GM12878 (cell line): Measurements from ENCODE around the gene IRS1.
A peak's percentile ranks its signal among the peaks of the same experiment; 100 is the strongest.

ENCODE experiments used
- CTCF ChIP-seq, 3 experiments: IDR thresholded peaks in 2 of 3; conservative IDR thresholded peaks in 1 of 3; 2 replicates each; pipeline ENCODE4 v1.5.1; 2011; ENCODE audit warnings: low read depth in 3 of 3, low read length in 3 of 3, mild to moderate bottlenecking in 3 of 3, control low read depth in 2 of 3, moderate library complexity in 2 of 3, inconsistent platforms in 1 of 3, mixed read lengths in 1 of 3; ENCODE audit not compliant: control insufficient read depth in 2 of 3, insufficient read depth in 1 of 3; ENCODE audit errors: extremely low read depth in 1 of 3
- FOXM1 ChIP-seq: IDR thresholded peaks from 2 replicates; pipeline ENCODE4 v1.6.1; 2012; ENCODE audit warnings: low read depth, mild to moderate bottlenecking, inconsistent platforms, low read length, moderate library complexity
- GABPA ChIP-seq: IDR thresholded peaks from 2 replicates; pipeline ENCODE4 v1.6.1; 2014; ENCODE audit warnings: antibody characterized with exemption, low read depth, mild to moderate bottlenecking, inconsistent platforms
- HCFC1 ChIP-seq: fragments of 150-350 bp; IDR thresholded peaks from 2 replicates; pipeline ENCODE4 v1.6.1; 2014; ENCODE audit warnings: low read length
- ZNF24 ChIP-seq: fragments of 450-650 bp; IDR thresholded peaks from 2 replicates; pipeline ENCODE4 v1.6.1; 2017; ENCODE audit warnings: antibody characterized with exemption, mild to moderate bottlenecking

- TF ChIP-seq HCFC1 (no peak), FOXM1 (no peak), CTCF (IDR thresholded peaks at IDR 0.05 in 2 of 3, conservative IDR thresholded peaks at IDR 0.05 in 1 of 3; ENCODE audit: control insufficient read depth in 2 of 3, extremely low read depth in 1 of 3, insufficient read depth in 1 of 3, low read depth in 3 of 3, low read length in 3 of 3) (peak; percentile 19 to 33 (median 22); a peak in 3 of 6 replicates), GABPA (no peak; the same call in 1 of the 2 replicates), ZNF24 (no peak)
Measured at GRCh38 chr2:226791487-226792081, 8.0 kb downstream of the IRS1 start.
